Measurements from ENCODE around the gene CAVIN2.

DNA sequence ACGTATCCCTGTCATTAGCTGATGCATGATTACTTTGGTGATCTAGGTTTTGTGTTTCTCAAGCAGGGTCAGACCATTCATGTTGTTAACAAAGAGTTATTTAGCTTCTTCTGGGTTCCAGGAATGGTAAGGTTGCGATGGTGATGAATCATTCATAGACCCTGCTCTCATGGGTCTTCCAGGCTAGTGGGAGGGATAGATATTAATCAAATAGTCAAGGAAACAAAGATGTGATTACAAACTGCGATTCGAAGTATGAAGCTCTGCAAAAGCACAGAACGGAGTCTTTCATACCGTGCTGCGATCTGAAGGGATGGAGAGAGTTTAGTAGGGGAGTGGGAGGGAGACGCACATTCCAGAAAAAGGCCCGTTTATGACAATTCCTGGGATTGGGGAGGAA is 42.1 kb downstream of the CAVIN2 start:
- no peak for TF ChIP-seq POLR2A (IDR thresholded peaks at IDR 0.05)
- TF ChIP-seq, protein P1, sequence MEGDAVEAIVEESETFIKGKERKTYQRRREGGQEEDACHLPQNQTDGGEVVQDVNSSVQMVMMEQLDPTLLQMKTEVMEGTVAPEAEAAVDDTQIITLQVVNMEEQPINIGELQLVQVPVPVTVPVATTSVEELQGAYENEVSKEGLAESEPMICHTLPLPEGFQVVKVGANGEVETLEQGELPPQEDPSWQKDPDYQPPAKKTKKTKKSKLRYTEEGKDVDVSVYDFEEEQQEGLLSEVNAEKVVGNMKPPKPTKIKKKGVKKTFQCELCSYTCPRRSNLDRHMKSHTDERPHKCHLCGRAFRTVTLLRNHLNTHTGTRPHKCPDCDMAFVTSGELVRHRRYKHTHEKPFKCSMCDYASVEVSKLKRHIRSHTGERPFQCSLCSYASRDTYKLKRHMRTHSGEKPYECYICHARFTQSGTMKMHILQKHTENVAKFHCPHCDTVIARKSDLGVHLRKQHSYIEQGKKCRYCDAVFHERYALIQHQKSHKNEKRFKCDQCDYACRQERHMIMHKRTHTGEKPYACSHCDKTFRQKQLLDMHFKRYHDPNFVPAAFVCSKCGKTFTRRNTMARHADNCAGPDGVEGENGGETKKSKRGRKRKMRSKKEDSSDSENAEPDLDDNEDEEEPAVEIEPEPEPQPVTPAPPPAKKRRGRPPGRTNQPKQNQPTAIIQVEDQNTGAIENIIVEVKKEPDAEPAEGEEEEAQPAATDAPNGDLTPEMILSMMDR (IDR thresholded peaks at IDR 0.05), result no peak
